Putamen (tissue), 1 donor: Measurements from ENCODE around the gene CERS1.

Experiments
- DNase-seq: peaks from one replicate; pipeline ENCODE4 v3.0.0-alpha.2; 2016; ENCODE audit warnings: low spot score

CERS1 gene

DNA sequence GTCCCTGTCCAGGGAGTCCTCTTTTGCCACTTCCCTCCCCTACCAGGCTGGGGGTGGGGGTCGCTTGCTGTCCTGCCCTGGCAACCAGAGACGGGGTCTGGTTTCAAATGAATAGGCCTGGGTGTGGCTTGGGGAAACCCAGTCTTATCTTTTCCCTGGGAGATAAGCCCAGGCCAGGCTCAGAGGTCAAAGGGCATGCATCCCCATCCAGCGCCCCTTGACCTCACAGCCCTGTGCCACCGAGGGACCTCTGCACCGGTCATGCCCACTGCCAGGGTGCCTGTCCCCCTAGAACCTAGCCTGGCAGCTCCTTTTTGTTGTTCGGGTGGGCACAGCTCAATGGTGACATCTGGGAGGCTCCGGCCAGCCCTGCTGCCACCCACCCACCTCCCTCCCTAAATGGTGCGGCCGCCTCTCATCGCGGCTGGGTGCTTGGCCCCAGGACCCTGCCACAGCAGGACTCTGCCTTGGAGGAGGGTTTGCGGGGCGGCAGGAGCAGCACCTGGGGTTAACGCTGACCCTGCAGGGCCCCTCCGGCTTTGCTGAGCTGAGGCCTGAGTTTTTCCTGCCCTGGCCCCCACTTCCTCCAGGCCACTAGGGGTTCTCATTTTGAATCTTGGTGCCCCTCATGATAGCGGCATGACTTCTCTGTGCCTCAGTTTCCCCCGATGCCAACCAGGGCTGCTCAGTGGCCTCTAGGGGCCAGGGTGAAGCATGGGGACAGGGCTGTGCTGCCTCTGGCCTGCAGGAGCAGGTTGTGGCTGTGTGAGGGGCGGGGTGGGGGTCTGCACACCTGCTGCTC, 2.9 kb upstream of the CERS1 start:
- DNase-seq, result no peak

GRCh38 chr19:18898081-18898606, 2.2 kb upstream of the CERS1 start:
- DNase-seq, result no peak

GRCh38 chr19:18897094-18898029, 1.4 kb upstream of the CERS1 start:
- no peak for DNase-seq

- no peak for DNase-seq
Observed at GRCh38 chr19:18896421-18896841, 473 bp upstream of the CERS1 start.

GRCh38 chr19:18895038-18895823, 727 bp downstream of the CERS1 start:
- peak; percentile 48 for DNase-seq

- peak; percentile 96 for DNase-seq
Observed at GRCh38 chr19:18894254-18895037, 1.5 kb downstream of the CERS1 start.

DNA sequence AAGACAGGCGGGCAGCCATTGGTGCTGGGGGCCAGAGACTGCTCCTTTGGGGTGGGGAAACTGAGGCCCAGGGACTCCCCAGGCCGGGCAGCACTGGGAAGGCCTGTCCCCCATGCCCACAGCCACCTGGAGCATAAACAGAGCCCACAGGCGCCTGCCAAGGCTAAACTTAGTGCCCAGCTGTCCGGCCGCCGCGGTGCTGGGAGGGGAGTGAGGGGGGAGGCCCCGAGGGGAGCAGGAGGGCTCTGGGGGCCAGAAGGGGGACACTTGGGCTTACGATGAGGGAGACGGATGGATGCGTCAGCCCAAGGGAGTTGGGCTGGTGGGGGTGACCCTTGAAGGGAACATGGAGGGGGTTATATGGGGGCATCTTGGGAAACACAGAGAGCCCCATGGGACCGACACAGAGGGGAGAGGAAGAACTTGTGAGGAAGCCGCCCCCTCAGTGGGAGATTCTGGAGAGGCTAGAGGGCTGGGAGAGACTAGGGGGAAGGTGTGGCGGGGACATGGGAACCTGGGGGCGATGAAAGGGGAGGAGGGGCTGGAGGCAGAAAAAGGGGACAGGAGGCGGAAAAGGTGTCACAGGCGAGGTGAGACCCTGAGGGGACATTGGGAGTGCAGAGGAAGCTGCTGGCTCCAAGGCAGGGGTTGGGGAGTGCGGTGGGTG, 2.2 kb downstream of the CERS1 start:
- DNase-seq, result peak; percentile 42

DNA sequence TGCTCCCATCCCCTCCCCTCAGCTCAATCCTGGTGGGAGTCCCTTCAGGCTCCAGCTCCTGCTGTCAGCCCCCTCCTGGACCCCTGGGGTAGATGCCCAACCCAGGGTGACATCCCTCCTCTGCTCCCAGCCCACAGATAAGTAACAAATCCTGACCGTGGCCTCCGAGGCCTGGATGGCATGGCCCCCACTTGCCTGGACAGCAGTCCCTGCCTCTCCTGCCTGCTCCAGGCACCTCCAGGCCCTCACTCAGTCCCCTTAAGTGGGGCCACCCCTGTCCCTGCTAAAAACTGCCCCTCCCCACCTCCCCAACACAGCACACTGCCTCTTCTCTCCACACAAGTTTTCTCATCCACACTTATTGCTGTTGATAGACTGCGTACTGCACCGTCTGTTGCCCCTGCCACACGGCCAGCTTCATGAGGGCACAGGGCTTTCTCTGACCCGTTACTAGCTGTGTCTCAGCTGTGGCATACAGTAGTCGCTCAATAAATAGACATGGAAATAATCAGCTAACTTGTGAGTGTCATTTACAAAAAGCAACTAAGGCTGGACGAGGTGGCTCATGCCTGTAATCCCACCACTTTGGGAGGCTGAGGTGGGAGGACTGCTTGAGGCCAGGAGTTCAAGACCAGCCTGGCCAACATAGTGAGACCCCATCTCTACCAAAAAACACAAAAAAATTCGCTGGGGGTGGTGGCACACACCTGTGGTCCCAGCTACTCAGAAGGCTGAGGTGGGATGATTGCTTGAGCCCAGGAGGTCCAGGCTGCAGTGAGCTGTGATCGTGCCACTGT, 5.8 kb downstream of the CERS1 start:
- DNase-seq, result no peak

- DNase-seq, result no peak
Observed at GRCh38 chr19:18886972-18887371, 9.0 kb downstream of the CERS1 start.

- DNase-seq, result no peak
Observed at GRCh38 chr19:18883526-18884304, 12.2 kb downstream of the CERS1 start.

DNA sequence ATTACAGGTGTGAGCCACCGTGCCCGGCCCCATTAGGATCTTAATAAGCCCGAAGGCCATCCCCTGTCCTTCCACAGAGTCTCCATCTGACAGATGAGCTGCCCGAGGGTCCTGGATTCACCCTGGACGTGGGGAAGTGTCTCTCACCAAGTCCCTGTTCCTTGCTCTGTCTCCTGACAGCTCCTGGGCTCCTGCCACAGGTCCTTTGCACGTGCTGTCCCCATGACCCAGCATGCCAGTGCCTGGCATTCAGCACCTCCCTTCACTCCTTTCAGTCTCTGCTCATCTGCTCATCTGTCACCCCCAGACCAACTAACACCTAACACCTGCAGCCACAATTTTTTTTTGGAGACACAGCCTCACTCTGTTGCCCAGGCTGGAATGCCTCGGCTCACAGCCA, 14.5 kb downstream of the CERS1 start:
- DNase-seq, result no peak

DNA sequence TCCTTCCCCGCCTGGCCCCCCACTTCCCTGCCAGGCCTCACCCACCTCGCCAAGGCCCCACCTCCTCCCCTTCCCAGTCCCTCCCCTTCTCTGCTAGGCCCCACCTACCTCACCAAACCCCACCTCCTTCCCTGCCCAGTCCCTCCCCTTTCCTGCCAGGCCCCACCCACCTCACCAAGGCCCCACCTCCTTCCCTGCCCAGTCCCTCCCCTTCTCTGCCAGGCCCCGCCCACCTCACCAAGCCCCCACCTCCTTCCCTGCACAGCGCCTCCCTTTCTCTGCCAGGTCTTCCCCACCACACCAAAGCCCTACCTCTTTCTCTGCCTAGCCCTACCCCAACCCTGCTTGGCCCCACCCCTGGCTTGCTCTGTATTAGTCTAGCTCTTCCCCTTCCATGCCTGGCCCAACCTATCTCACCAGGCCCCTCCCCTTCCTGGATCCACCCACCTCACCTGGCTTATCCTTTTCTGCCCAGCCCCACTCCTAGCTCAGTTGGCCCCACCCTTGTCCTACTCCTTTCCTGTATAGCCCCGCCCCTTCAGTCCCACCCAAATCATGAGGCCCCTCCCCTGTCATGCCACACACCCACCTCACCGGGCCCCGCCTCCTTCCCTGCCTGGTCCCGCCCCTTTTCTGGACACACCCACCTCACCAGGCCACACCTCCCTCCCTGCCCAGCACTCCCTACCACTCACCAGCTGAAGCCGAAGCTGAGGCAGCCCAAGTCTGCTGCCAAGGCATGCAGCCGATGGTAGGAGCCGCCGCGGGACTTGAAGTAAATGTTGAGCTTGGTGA, 16.2 kb downstream of the CERS1 start:
- no peak for DNase-seq

GRCh38 chr19:18878858-18879578, 16.9 kb downstream of the CERS1 start:
- DNase-seq, result no peak

GRCh38 chr19:18878058-18878797, 17.7 kb downstream of the CERS1 start:
- DNase-seq, result no peak

- no peak for DNase-seq
Observed at GRCh38 chr19:18876865-18877264, 19.1 kb downstream of the CERS1 start.

- DNase-seq, result no peak
Observed at GRCh38 chr19:18875726-18876125, 20.2 kb downstream of the CERS1 start.

DNA sequence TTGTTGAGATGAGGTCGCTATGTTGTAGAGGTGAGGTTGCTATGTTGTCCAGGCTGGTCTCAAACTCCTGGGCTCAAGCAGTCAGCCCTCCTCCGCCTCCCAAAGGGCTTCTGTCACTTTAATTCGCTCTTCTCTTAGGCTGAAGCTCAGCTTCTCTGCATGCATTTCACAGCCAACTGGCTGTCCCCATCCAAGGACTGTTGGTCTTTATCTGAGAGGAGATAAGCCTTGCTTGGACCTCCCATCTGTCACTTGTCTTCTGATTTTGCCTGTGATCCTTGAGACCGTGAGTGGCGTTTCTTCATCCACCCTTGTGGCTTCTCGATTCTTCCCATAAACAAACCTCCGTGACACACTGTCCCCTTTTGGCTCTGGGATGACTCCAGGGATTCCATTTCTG, 24.4 kb downstream of the CERS1 start:
- DNase-seq, result no peak
